ENCODE measurements around the gene ABTB1.
A peak's percentile ranks its signal among the peaks of the same experiment; 100 is the strongest.

Gene ABTB1

GRCh38 chr3:127697551-127698240 is 24.9 kb downstream of the ABTB1 start:
- H3K9me3 ChIP-seq = no peaks in the 10 kb centered on the region
- no peaks in the 10 kb centered on the region for H3K27me3 ChIP-seq
- no peak overlapping the region for H3K4me3 ChIP-seq (ENCODE audit: low read depth in 1 of 2, low read length in 1 of 2)
- no peaks in the 10 kb centered on the region for H3K36me3 ChIP-seq
- TF ChIP-seq, protein P1, sequence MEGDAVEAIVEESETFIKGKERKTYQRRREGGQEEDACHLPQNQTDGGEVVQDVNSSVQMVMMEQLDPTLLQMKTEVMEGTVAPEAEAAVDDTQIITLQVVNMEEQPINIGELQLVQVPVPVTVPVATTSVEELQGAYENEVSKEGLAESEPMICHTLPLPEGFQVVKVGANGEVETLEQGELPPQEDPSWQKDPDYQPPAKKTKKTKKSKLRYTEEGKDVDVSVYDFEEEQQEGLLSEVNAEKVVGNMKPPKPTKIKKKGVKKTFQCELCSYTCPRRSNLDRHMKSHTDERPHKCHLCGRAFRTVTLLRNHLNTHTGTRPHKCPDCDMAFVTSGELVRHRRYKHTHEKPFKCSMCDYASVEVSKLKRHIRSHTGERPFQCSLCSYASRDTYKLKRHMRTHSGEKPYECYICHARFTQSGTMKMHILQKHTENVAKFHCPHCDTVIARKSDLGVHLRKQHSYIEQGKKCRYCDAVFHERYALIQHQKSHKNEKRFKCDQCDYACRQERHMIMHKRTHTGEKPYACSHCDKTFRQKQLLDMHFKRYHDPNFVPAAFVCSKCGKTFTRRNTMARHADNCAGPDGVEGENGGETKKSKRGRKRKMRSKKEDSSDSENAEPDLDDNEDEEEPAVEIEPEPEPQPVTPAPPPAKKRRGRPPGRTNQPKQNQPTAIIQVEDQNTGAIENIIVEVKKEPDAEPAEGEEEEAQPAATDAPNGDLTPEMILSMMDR (IDR thresholded peaks at IDR 0.05) = no peak
- peaks cover 16 to 22% of the 10 kb centered on the region in 2 experiments for H3K4me1 ChIP-seq (ENCODE audit: control insufficient read depth in 1 of 2, insufficient read depth in 1 of 2, low read depth in 1 of 2, low read length in 1 of 2)
- peak overlapping the region; percentile 55 for H3K27ac ChIP-seq

- Histone ChIP-seq H3K27me3 (no peaks in the 10 kb centered on the region), H3K9me3 (no peaks in the 10 kb centered on the region), H3K36me3 (no peaks in the 10 kb centered on the region), H3K4me3 (ENCODE audit: low read depth in 1 of 2, low read length in 1 of 2) (no peak overlapping the region), H3K27ac (no peak overlapping the region), H3K4me1 (ENCODE audit: control insufficient read depth in 1 of 2, insufficient read depth in 1 of 2, low read depth in 1 of 2, low read length in 1 of 2) (peaks cover 21 to 26% of the 10 kb centered on the region in 2 experiments)
- TF ChIP-seq, protein P1 (IDR thresholded peaks at IDR 0.05) = no peak
Observed at GRCh38 chr3:127698286-127698685, 25.5 kb downstream of the ABTB1 start.

GRCh38 chr3:127698691-127699415 is 26.1 kb downstream of the ABTB1 start:
- Histone ChIP-seq H3K4me1 (ENCODE audit: control insufficient read depth in 1 of 2, insufficient read depth in 1 of 2, low read depth in 1 of 2, low read length in 1 of 2) (peaks cover 24 to 29% of the 10 kb centered on the region in 2 experiments), H3K27me3 (no peaks in the 10 kb centered on the region), H3K27ac (no peak overlapping the region), H3K4me3 (ENCODE audit: low read depth in 1 of 2, low read length in 1 of 2) (no peak overlapping the region), H3K9me3 (no peaks in the 10 kb centered on the region), H3K36me3 (no peaks in the 10 kb centered on the region)
- TF ChIP-seq, protein P1 (IDR thresholded peaks at IDR 0.05) = no peak

GRCh38 chr3:127699416-127700300 is 26.9 kb downstream of the ABTB1 start:
- no peaks in the 10 kb centered on the region for H3K9me3 ChIP-seq
- no peak overlapping the region for H3K4me3 ChIP-seq (ENCODE audit: low read depth in 1 of 2, low read length in 1 of 2)
- peaks cover 24 to 26% of the 10 kb centered on the region in 2 experiments for H3K4me1 ChIP-seq (ENCODE audit: control insufficient read depth in 1 of 2, insufficient read depth in 1 of 2, low read depth in 1 of 2, low read length in 1 of 2)

DNA sequence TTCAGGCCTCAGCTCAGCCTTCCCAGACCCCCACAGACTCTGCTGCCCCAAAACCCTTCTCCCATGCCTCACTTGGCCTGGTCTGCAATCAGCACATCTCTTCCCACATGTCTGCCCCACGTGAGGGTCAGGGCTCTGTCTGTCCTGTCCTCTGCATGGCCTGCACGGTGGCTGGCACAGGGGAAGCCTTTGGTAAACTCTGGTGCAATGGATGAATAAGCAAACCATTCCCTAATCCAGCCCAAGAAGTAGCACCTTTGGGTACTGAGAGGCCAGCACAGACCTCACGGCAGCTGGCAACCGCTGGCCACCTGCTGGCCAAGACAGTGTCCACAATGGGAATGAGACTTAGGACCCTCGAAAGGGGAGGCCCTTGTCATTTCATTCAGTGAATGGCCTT is 27.7 kb downstream of the ABTB1 start:
- Histone ChIP-seq H3K4me1 (ENCODE audit: control insufficient read depth in 1 of 2, insufficient read depth in 1 of 2, low read depth in 1 of 2, low read length in 1 of 2) (peaks cover 24 to 26% of the 10 kb centered on the region in 2 experiments), H3K4me3 (ENCODE audit: low read depth in 1 of 2, low read length in 1 of 2) (no peak overlapping the region), H3K27me3 (no peaks in the 10 kb centered on the region), H3K9me3 (no peaks in the 10 kb centered on the region), H3K27ac (no peak overlapping the region), H3K36me3 (no peaks in the 10 kb centered on the region)
- TF ChIP-seq, protein P1 (IDR thresholded peaks at IDR 0.05) = no peak

More at GRCh38 chr3:127699416-127700300, 26.9 kb downstream of the ABTB1 start:
- no peaks in the 10 kb centered on the region for H3K27me3 ChIP-seq
- TF ChIP-seq, protein P1 (IDR thresholded peaks at IDR 0.05) = no peak
- H3K27ac ChIP-seq = no peak overlapping the region
- H3K36me3 ChIP-seq = no peaks in the 10 kb centered on the region
